DND-41 (cell line): Measurements from ENCODE around the gene GJD4.

Source experiments
- EZH2 ChIP-seq: IDR thresholded peaks from 3 replicates; pipeline ENCODE4 v1.6.1; 2012; ENCODE audit warnings: borderline replicate concordance, low read depth, mild to moderate bottlenecking, moderate library complexity, low read length, inconsistent platforms; ENCODE audit not compliant: severe bottlenecking
- TF ChIP-seq, protein P1 (sequence below): IDR thresholded peaks from 2 replicates; pipeline ENCODE4 v1.5.1; 2012; ENCODE audit warnings: borderline replicate concordance, low read length, moderate library complexity, mild to moderate bottlenecking; ENCODE audit not compliant: poor library complexity, severe bottlenecking; ENCODE audit errors: extremely low read depth

DNA sequence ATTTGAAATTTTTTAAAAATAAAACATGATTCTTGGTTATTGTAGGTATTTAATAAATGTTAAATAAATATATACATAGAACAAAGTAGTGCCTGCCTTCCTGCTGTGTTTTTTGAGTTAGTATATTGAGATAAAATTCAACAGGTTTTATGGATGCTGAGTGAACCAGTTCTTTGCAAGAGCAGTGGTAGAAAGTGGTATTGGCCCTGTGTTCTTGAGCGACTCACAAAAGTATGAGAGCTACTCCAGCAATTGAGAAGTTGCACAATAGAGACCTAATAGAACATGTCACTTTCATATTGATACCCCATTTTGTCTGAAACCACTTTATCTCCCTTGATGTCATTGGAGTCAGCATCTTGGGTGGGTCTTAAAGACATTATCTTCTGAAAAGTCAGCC lies 32.6 kb upstream of the GJD4 start:
- no peak for TF ChIP-seq EZH2
- TF ChIP-seq, protein P1, sequence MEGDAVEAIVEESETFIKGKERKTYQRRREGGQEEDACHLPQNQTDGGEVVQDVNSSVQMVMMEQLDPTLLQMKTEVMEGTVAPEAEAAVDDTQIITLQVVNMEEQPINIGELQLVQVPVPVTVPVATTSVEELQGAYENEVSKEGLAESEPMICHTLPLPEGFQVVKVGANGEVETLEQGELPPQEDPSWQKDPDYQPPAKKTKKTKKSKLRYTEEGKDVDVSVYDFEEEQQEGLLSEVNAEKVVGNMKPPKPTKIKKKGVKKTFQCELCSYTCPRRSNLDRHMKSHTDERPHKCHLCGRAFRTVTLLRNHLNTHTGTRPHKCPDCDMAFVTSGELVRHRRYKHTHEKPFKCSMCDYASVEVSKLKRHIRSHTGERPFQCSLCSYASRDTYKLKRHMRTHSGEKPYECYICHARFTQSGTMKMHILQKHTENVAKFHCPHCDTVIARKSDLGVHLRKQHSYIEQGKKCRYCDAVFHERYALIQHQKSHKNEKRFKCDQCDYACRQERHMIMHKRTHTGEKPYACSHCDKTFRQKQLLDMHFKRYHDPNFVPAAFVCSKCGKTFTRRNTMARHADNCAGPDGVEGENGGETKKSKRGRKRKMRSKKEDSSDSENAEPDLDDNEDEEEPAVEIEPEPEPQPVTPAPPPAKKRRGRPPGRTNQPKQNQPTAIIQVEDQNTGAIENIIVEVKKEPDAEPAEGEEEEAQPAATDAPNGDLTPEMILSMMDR: no peak
